Neural cell (in vitro differentiated cells): ENCODE measurements around the gene IL3RA.

Experiments used
- CTCF ChIP-seq: fragments of 450-650 bp; IDR thresholded peaks from 2 replicates; pipeline ENCODE4 v1.5.1; 2014; ENCODE audit warnings: antibody characterized with exemption, mild to moderate bottlenecking, moderate library complexity; ENCODE audit not compliant: poor library complexity, severe bottlenecking
- TAF1 ChIP-seq: IDR thresholded peaks from 2 replicates; pipeline ENCODE4 v1.6.1; 2012; ENCODE audit warnings: low read depth

- TF ChIP-seq CTCF (no peak), TAF1 (no peak)
Observed at GRCh38 chrX:1391370-1391706, 54.8 kb downstream of the IL3RA start.
